ENCODE measurements around the gene NECAB3. TPM values are rescaled to one million over a fixed set of nuclear protein-coding genes. Genes with fewer than 3 reads are reported as not detected.

Gene NECAB3
- total and polyA plus RNA-seq, 2 of the 13 experiments (the other 11 are each of a cell fraction or from before 2014, with no cell fraction given): 61.5 to 65.5 TPM

- TF ChIP-seq, protein P1, sequence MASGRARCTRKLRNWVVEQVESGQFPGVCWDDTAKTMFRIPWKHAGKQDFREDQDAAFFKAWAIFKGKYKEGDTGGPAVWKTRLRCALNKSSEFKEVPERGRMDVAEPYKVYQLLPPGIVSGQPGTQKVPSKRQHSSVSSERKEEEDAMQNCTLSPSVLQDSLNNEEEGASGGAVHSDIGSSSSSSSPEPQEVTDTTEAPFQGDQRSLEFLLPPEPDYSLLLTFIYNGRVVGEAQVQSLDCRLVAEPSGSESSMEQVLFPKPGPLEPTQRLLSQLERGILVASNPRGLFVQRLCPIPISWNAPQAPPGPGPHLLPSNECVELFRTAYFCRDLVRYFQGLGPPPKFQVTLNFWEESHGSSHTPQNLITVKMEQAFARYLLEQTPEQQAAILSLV (CRISPR knock-in tag; IDR thresholded peaks at IDR 0.05; ENCODE audit: borderline replicate concordance): no peak
- no peak for TF ChIP-seq TBX3 (IDR thresholded peaks at IDR 0.05; ENCODE audit: borderline replicate concordance)
- no peak for TF ChIP-seq ZBTB3 (CRISPR knock-in tag; IDR thresholded peaks at IDR 0.05; ENCODE audit: borderline replicate concordance, low read depth)
- TF ChIP-seq GABPA (IDR thresholded peaks at IDR 0.05; ENCODE audit: low read depth, low read length): no peak
- no peak for TF ChIP-seq GABPA (CRISPR knock-in tag; IDR thresholded peaks at IDR 0.05; ENCODE audit: low read depth)
- no peak for TF ChIP-seq POLR2A (IDR thresholded peaks at IDR 0.05; ENCODE audit: insufficient read depth in 1 of 2, low read depth in 2 of 2, low read length in 2 of 2)
- no peak for TF ChIP-seq ZNF136 (CRISPR knock-in tag; IDR thresholded peaks at IDR 0.05; ENCODE audit: low read depth)
- no peak for TF ChIP-seq SPEN (CRISPR knock-in tag; IDR thresholded peaks at IDR 0.05; ENCODE audit: low read depth)
- TF ChIP-seq ZFX (CRISPR knock-in tag; IDR thresholded peaks at IDR 0.05; ENCODE audit: low read depth): no peak
- TF ChIP-seq POGZ (CRISPR knock-in tag; IDR thresholded peaks at IDR 0.05): no peak
- no peak for TF ChIP-seq ZNF564 (CRISPR knock-in tag; IDR thresholded peaks at IDR 0.05)
- no peak for TF ChIP-seq ZNF776 (CRISPR knock-in tag; IDR thresholded peaks at IDR 0.05)
- peak; percentile 9; the same call in 1 of the 2 replicates for TF ChIP-seq TMF1 (CRISPR knock-in tag; IDR thresholded peaks at IDR 0.05; ENCODE audit: low read depth)
- TF ChIP-seq ZNF674 (CRISPR knock-in tag; IDR thresholded peaks at IDR 0.05; ENCODE audit: low read depth): no peak
- no peak for TF ChIP-seq HNF1B (CRISPR knock-in tag; IDR thresholded peaks at IDR 0.05)
- TF ChIP-seq SAP130 (CRISPR knock-in tag; IDR thresholded peaks at IDR 0.05; ENCODE audit: low read depth): no peak
- no peak for TF ChIP-seq SNRNP70 (IDR thresholded peaks at IDR 0.05; ENCODE audit: low read depth, low read length)
- TF ChIP-seq KAT7 (CRISPR knock-in tag; IDR thresholded peaks at IDR 0.05; ENCODE audit: borderline replicate concordance): 0 out of 2 replicates have a peak, but pooled peaks have one; percentile 10
- no peak for TF ChIP-seq GABPB1 (CRISPR knock-in tag; IDR thresholded peaks at IDR 0.05)
- no peak for TF ChIP-seq ZNF44 (CRISPR knock-in tag; IDR thresholded peaks at IDR 0.05)
- TF ChIP-seq ZSCAN12 (CRISPR knock-in tag; IDR thresholded peaks at IDR 0.05): no peak
- no peak for TF ChIP-seq BCLAF1 (IDR thresholded peaks at IDR 0.05)
- no peak for TF ChIP-seq ZNF383 (CRISPR knock-in tag; IDR thresholded peaks at IDR 0.05; ENCODE audit: borderline replicate concordance)
- TF ChIP-seq ISX (CRISPR knock-in tag; conservative IDR thresholded peaks at IDR 0.05): no peak
- TF ChIP-seq ZMYM3 (CRISPR knock-in tag; IDR thresholded peaks at IDR 0.05): peak; percentile 57; the same call in 1 of the 2 replicates
- no peak for TF ChIP-seq DR1 (CRISPR knock-in tag; IDR thresholded peaks at IDR 0.05)
Measured at GRCh38 chr20:33684533-33685327, 10.5 kb upstream of the NECAB3 start (continued).
